Measurements from ENCODE around the gene FAM20A. TPM values are rescaled to one million over a fixed set of nuclear protein-coding genes. Genes with fewer than 3 reads are reported as not detected.

FAM20A gene
- total RNA-seq, 1 experiment from 2014 or later: 0.11 TPM

- H3K4me1 ChIP-seq (ENCODE audit: insufficient read depth, low read length): peaks cover 38% of the 10 kb centered on the region
- H3K9me3 ChIP-seq (ENCODE audit: low read length): no peaks in the 10 kb centered on the region
- TF ChIP-seq CTCF (conservative IDR thresholded peaks at IDR 0.05; ENCODE audit: low read depth, low read length) (peak; percentile 52), EZH2phosphoT487 (IDR thresholded peaks at IDR 0.05; ENCODE audit: borderline replicate concordance, low read length) (no peak)
- no peak overlapping the region for H3K4me3 ChIP-seq (ENCODE audit: low read length)
- POLR2A ChIA-PET (ENCODE audit: unreplicated experiment): no interaction called here
- CTCF ChIA-PET: no interaction called here
- DNase-seq: peak; percentile 19
- H2AFZ ChIP-seq (ENCODE audit: low read length): no peak overlapping the region
- H3K36me3 ChIP-seq (ENCODE audit: low read depth, low read length): peaks cover 32% of the 10 kb centered on the region
- ATAC-seq: no peak
- no peak overlapping the region for H3K9ac ChIP-seq (ENCODE audit: low read length)
- H3K79me2 ChIP-seq (ENCODE audit: low read length): no peaks in the 10 kb centered on the region
- intact Hi-C loops (cut with micrococcal nuclease): loop anchor here (1.0 to 10.0 kb wide), 3 partner anchors 92 to 705 kb away; no protein-coding TSS in a partner anchor
- no peaks in the 10 kb centered on the region for H3K27me3 ChIP-seq (ENCODE audit: low read length)
- H3K9me2 ChIP-seq (replicated peaks; ENCODE audit: low read length): no peaks in the 10 kb centered on the region
- no TSS peak for BruUV-seq (replicated peaks)
- H3K4me2 ChIP-seq (ENCODE audit: low read length): no peak overlapping the region
- H4K20me1 ChIP-seq (ENCODE audit: low read length): no peaks in the 10 kb centered on the region
- H3F3A ChIP-seq (ENCODE audit: low read length, unreplicated experiment): peaks cover 5% of the 10 kb centered on the region
- H3K27ac ChIP-seq (ENCODE audit: low read length): no peak overlapping the region
Observed at GRCh38 chr17:68539548-68540467, 61.4 kb downstream of the FAM20A start.

GRCh38 chr17:68535922-68536321 lies 65.2 kb downstream of the FAM20A start:
- no peak for TF ChIP-seq EZH2 (IDR thresholded peaks at IDR 0.05; ENCODE audit: low read length, unreplicated experiment)
- no peak for TF ChIP-seq CTCF (conservative IDR thresholded peaks at IDR 0.05; ENCODE audit: low read depth, low read length)
- no peak for TF ChIP-seq EZH2phosphoT487 (IDR thresholded peaks at IDR 0.05; ENCODE audit: borderline replicate concordance, low read length)
- Histone ChIP-seq H2AFZ (ENCODE audit: low read length) (no peak overlapping the region), H3K27ac (ENCODE audit: low read length) (0 out of 2 replicates have a peak overlapping the region, but pooled peaks have one; percentile 88), H3K27me3 (ENCODE audit: low read length) (no peaks in the 10 kb centered on the region), H3K9ac (ENCODE audit: low read length) (peak overlapping the region; percentile 51), H3K4me2 (ENCODE audit: low read length) (no peak overlapping the region), H3F3A (ENCODE audit: low read length, unreplicated experiment) (peaks cover 8% of the 10 kb centered on the region), H3K9me2 (replicated peaks; ENCODE audit: low read length) (no peaks in the 10 kb centered on the region), H3K9me3 (ENCODE audit: low read length) (no peaks in the 10 kb centered on the region), H3K79me2 (ENCODE audit: low read length) (no peaks in the 10 kb centered on the region), H3K4me3 (ENCODE audit: low read length) (no peak overlapping the region), H3K36me3 (ENCODE audit: low read depth, low read length) (peaks cover 55% of the 10 kb centered on the region), H3K4me1 (ENCODE audit: insufficient read depth, low read length) (peaks cover 22% of the 10 kb centered on the region), H4K20me1 (ENCODE audit: low read length) (no peaks in the 10 kb centered on the region)
- intact Hi-C loops (cut with micrococcal nuclease): loop anchor here (2.0 to 10.0 kb wide), 2 partner anchors 63 to 709 kb away; no protein-coding TSS in a partner anchor
- no peak for DNase-seq
- no peak for ATAC-seq
- no TSS peak for BruUV-seq (replicated peaks)
- POLR2A ChIA-PET (ENCODE audit: unreplicated experiment): no interaction called here
- CTCF ChIA-PET: no interaction called here

GRCh38 chr17:68534695-68535088 lies 66.5 kb downstream of the FAM20A start:
- Histone ChIP-seq H3K9ac (ENCODE audit: low read length) (peak overlapping the region; percentile 69), H3K9me2 (replicated peaks; ENCODE audit: low read length) (no peaks in the 10 kb centered on the region), H3K27ac (ENCODE audit: low read length) (peak overlapping the region; percentile 88), H3K36me3 (ENCODE audit: low read depth, low read length) (peaks cover 64% of the 10 kb centered on the region), H3K4me2 (ENCODE audit: low read length) (peak overlapping the region; percentile 46), H3F3A (ENCODE audit: low read length, unreplicated experiment) (peaks cover 8% of the 10 kb centered on the region), H3K4me1 (ENCODE audit: insufficient read depth, low read length) (peaks cover 22% of the 10 kb centered on the region), H2AFZ (ENCODE audit: low read length) (no peak overlapping the region), H3K27me3 (ENCODE audit: low read length) (no peaks in the 10 kb centered on the region), H3K79me2 (ENCODE audit: low read length) (no peaks in the 10 kb centered on the region), H3K4me3 (ENCODE audit: low read length) (no peak overlapping the region), H4K20me1 (ENCODE audit: low read length) (no peaks in the 10 kb centered on the region), H3K9me3 (ENCODE audit: low read length) (no peaks in the 10 kb centered on the region)
- ChIA-PET POLR2A (ENCODE audit: unreplicated experiment) (no interaction called here), CTCF (interaction anchor here (1.0 to 1.4 kb wide), 6 partner anchors 9 to 136 kb away, joined by 3 to 5 read pairs (median 4); partner anchors contain the start of genes PRKAR1A and WIPI1)
- DNase-seq: peak; percentile 83
- TF ChIP-seq EZH2 (IDR thresholded peaks at IDR 0.05; ENCODE audit: low read length, unreplicated experiment) (no peak), CTCF (conservative IDR thresholded peaks at IDR 0.05; ENCODE audit: low read depth, low read length) (no peak), EZH2phosphoT487 (IDR thresholded peaks at IDR 0.05; ENCODE audit: borderline replicate concordance, low read length) (no peak)
- peak; percentile 84 for ATAC-seq
- intact Hi-C loops (cut with micrococcal nuclease): loop anchor here (1.0 to 10.0 kb wide), 6 partner anchors 9 to 710 kb away; no protein-coding TSS in a partner anchor
- no TSS peak for BruUV-seq (replicated peaks)
